ENCODE data around the gene LYAR.

DNA sequence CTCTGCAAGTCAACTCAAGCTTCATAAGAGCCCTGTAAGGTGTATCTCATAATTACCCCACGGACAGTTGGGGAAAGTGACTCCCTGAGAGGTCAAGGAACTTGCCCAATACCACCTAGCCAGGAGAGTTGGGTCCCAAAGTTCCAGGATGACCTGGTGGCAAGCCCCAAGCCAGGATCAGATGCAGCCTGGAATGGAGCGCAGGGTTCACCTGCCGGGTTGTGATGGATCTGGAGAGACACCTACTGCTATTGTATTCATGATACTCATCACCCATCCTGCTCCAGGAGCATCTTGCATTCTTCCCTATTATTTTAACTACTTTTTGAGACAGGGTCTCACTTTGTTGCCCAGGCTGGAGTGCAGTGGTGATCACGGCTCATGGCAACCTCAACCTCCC is 36.2 kb upstream of the LYAR start:
- TF ChIP-seq, protein P1, sequence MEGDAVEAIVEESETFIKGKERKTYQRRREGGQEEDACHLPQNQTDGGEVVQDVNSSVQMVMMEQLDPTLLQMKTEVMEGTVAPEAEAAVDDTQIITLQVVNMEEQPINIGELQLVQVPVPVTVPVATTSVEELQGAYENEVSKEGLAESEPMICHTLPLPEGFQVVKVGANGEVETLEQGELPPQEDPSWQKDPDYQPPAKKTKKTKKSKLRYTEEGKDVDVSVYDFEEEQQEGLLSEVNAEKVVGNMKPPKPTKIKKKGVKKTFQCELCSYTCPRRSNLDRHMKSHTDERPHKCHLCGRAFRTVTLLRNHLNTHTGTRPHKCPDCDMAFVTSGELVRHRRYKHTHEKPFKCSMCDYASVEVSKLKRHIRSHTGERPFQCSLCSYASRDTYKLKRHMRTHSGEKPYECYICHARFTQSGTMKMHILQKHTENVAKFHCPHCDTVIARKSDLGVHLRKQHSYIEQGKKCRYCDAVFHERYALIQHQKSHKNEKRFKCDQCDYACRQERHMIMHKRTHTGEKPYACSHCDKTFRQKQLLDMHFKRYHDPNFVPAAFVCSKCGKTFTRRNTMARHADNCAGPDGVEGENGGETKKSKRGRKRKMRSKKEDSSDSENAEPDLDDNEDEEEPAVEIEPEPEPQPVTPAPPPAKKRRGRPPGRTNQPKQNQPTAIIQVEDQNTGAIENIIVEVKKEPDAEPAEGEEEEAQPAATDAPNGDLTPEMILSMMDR (conservative IDR thresholded peaks at IDR 0.05 in 1 of 2, IDR thresholded peaks at IDR 0.05 in 1 of 2; ENCODE audit: extremely low read depth in 1 of 2, insufficient read depth in 1 of 2, low read depth in 1 of 2, low read length in 2 of 2): no peak
- TF ChIP-seq EZH2 (IDR thresholded peaks at IDR 0.05; ENCODE audit: borderline replicate concordance, low read length): no peak
